ENCODE measurements around the gene GPX8.

GPX8 gene, protein sequence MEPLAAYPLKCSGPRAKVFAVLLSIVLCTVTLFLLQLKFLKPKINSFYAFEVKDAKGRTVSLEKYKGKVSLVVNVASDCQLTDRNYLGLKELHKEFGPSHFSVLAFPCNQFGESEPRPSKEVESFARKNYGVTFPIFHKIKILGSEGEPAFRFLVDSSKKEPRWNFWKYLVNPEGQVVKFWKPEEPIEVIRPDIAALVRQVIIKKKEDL

DNA sequence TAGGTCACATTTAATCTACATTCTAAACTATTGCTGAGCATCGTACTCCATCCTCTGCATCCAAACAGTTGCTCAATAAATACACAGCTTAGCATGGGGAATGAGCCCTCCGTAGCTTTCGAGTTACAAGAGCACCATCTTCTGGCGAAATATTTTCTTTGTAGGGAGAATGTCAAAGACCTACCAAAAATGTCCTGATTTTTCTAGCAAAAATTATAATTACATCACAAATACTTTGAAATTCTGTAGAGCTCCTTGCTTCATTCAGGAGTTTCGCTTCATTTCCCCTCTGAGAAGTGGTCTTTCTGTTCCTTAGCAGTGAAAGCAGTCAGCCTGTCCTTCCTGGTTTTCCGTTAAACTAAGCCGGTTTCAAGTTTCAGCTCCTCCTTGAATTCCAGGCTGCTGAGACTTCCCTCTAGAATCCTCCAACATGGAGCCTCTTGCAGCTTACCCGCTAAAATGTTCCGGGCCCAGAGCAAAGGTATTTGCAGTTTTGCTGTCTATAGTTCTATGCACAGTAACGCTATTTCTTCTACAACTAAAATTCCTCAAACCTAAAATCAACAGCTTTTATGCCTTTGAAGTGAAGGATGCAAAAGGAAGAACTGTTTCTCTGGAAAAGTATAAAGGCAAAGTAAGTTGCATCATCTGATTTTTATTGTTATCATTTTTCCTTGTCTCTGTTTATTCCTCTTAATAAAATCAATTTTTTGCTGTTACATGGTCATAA, at the start of gene GPX8:
Gene GPX8 (plus strand): TSS at position 409 of the 730 bp plus-strand sequence. CDS start 22 bp downstream, at position 431.
- no peak for DNase-seq (ENCODE audit: low read depth, low spot score)

- DNase-seq (ENCODE audit: low read depth, low spot score), result no peak
These were observed 49.8 kb upstream of the GPX8 start for GRCh38 chr5:55110217-55110616.

DNA sequence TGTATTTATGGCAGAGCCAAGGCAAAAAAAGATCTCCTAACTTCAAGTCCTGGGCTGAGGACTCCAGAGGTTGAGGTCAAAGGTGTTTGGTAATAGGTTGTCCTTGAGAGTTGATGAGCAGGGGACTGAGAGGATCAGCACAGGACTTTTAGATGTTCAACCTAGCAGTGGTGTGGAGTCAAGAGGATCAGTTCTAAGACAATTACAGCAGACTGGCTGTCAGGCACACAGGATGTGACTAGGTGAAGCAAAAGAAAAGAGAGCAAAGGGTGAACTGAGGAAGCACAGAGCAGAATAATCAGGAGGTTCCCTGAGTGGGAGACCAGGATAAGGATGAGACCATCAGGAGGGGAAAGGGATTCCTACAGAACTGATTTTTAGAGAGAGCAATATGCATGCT, 46.6 kb upstream of the GPX8 start:
- DNase-seq (ENCODE audit: low read depth, low spot score), result no peak

- DNase-seq (ENCODE audit: low read depth, low spot score), result no peak
These were observed 45.9 kb upstream of the GPX8 start for GRCh38 chr5:55114061-55114460.

DNA sequence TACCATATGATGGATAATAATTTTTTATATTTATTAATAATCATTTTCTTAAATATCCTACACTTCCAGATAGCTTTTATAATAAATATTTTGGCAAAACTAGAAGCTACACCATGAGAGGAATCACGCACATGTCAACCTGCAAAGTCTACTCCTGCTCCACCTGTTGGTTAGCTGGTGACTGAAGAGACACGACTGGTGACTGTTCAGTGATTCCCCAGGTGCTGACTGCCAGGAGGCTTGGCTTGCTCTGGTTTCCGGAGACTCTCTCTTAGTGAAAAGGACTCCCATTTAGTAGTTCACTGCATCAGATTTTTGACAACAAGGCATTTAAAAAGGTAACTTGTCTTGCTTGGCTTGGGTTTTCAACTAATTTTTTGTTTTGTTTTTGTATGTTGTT, 36.6 kb upstream of the GPX8 start:
- no peak for DNase-seq (ENCODE audit: low read depth, low spot score)

DNA sequence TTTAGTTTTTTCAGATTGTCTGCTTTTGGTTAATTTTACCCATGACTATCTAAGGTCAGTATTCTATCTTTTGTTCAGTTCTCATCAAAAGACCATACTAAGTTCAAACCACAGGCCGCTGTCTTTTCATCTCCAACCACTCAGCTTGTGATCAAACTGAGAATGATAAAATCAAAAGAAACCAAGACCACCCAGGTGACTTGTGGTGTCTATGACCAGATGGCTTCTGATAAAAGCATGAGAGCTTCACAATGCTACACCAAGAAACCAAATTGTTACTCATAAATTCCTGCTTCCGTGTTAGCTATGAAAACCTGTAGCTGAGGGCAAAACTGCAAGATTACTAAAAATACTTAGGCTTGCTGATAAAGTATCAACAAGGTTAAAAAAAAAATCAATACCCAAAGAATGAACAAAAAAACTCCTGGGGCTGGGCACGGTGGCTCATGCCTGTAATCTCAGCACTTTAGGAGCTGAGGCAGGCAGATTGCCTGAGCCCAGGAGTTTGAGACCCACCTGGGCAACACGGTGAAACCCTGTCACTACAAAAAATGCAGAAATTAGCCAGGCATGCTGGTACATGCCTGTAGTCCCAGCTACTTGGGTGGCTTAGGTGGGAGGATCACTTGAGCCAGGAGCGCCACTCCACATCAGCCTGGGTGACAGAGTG, 25.8 kb upstream of the GPX8 start:
- no peak for DNase-seq (ENCODE audit: low read depth, low spot score)

- DNase-seq (ENCODE audit: low read depth, low spot score), result no peak
These were observed 23.4 kb upstream of the GPX8 start for GRCh38 chr5:55136521-55136920.

DNA sequence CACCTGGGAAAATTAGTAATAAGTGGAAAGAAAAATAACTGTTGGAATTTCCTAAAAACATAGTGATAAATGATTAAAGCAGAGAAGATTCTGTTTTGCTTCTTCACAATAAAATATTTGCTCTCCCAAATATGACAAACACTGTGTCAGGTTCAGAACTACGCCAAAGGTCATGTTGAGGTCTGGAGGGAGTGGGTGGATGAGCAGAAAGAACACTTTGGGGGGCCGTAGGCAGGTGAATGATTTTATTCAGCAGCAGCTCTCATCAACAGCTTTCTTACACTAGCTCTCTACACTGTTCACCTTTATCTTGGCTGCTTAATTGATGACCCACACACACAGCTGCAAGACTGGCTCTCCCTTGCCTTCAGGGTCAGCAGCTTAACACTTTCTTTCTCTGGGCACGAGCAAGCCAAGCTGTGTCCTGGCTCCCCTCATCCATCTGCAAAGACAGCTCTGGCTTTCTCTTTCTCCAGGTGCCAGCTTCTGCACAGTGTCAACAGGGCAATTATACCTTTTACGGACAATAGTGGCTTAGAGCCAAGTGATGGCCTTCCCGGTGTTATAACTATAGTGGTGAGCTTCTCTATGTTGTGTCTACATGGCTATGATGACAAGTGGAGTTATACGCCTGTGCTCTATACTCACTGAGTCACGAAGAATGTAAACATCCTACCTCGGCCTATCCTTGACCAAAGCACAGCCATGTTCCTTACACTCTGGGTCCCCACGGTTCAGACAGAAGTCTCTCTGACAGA, 18.9 kb upstream of the GPX8 start:
- no peak for DNase-seq (ENCODE audit: low read depth, low spot score)

- DNase-seq (ENCODE audit: low read depth, low spot score), result no peak
These were observed 17.9 kb upstream of the GPX8 start for GRCh38 chr5:55141945-55142690.

DNA sequence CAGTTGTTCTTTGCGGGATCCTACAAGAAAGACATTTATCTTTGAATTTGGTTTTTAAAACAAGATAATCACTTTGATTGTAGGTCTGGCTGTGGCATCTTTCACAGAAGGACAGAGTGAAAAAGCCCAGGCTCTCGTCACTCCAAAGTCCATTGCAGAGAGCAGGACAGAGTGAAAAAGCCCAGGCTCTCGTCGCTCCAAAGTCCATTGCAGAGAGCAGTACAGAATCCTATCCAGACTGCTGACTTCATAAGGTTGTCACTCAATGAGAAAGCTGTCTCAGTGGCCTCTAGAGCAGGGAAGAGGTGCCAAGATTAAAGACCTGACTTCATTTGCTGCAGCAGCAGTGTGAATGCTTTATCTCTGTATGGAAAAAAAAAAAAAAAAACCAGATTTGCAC, 16.3 kb upstream of the GPX8 start:
- no peak for DNase-seq (ENCODE audit: low read depth, low spot score)

DNA sequence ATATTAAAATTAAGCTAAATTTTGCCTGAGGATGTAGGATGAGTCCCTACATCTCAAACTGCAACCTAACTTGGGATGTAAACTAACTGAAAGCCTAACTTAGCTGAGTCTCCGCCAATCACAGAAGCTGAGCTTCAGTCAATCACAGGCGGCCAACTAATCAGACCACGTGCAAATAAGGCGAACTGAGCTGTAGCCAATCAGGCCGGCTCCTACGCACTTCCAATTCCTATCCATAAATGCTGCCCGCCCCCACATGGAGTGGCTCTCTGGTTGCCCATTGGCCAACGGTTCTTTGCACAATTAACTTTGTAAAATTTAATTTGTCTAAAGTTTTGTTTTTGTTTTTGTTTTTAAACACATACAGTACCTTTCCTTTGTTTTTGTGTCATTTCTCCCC, 13.9 kb upstream of the GPX8 start:
- DNase-seq (ENCODE audit: low read depth, low spot score), result no peak

- DNase-seq (ENCODE audit: low read depth, low spot score), result peak; percentile 68
These were observed 13.3 kb upstream of the GPX8 start for GRCh38 chr5:55146543-55147151.

- no peak for DNase-seq (ENCODE audit: low read depth, low spot score)
These were observed 10.6 kb upstream of the GPX8 start for GRCh38 chr5:55149308-55149795.

DNA sequence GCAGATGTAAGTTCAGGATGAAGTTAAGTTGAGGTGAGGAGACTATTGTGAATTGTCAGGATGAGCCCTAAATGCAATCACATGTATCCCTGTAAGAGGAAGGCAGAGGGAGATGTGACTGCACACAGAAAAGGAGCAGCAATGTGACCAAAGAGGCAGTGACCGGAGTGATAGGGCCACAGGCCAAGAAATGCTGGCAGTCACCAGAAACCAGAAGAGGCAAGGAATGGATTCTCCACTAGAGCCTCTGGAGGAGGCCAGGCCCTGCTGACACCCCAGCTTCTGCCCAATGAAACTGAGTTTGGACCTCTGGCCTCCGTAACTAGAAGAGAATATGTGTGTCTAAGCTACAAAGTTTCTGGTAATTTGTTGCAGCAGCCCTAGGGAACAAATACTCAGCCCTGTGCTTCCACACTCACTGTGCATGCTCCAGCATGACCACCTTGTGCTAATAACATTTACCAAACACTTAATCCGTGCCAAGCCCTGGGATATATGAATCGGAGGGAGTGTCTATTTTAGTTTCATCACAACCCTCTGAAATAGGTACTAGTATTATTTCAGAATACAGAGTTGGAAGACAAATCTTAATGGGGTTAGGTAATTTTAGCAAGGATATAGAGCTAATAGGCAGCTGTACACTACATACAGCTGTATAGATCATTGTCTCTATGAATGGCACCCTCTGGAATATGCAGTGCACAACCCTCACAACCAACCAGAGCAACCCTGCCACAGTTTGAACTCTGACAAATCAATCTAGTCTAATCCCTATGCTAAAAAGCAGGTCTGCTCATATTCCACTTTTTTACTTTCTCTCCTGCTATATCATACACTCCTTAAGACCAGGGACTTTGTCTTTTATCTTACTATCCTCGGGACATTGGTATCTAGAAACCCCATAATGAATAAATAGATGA, 7.8 kb upstream of the GPX8 start:
- DNase-seq (ENCODE audit: low read depth, low spot score), result no peak

DNA sequence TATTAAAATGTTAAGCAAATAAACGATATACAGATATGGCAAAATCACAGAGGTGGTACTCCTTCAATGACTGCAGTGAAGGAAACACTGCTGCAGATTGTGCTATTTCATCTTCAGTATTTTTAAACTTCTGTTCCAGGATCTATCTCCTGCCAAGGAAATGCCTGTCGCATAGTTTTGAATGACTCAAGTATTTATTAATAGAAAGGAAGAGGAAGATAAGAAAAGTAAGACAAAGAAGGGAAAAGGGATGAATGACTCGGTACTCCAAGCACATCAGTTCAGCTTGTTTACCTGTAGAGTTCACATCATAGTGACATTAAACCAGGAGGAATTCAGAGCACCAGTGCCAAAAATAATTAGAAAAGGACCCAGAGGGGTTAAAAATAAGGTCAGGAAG, 5.1 kb upstream of the GPX8 start:
- DNase-seq (ENCODE audit: low read depth, low spot score), result no peak

DNA sequence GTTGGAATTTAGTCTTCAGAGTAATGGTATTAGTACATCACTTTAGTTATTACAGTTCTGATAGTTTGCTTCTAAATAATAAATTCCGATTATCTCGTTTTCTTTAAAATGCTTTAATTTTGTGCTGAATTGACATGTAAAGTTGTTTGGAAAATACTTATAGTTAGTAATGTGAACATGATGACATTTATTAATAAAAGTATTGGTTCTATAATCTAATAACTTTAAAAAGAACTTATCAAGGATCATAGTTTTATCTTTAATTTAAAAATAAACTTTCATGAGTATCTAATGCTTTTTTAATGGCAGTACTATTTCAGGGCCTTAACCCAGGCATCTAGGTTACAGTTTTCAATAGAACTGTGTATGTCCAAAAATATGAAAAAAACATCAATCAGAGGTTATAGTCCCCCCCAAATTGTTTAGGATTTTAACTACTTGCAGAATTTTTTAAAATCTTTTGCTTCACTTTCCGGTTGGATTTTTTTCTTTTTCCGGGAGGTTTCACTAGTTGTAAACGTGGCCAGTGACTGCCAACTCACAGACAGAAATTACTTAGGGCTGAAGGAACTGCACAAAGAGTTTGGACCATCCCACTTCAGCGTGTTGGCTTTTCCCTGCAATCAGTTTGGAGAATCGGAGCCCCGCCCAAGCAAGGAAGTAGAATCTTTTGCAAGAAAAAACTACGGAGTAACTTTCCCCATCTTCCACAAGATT, 680 bp downstream of the GPX8 start:
- no peak for DNase-seq (ENCODE audit: low read depth, low spot score)

DNA sequence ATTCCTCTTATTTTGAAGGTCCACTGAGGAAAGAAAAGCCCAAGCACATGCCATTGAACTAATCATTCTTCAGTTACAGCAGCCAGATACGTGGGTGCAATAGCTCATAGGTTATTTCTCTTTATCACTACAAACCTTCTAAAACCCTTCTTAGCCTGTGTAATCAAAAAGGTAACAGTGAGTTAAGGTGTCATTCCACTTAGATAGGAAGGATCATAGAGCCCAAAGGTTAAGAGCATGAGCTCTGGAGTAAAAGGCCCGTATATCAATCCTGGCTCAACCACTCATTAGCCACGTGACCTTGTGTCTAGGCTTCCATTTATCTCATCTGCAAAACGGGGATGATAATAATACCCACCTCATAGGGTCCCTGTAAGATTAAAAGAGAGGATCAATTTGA, 2.7 kb downstream of the GPX8 start:
- DNase-seq (ENCODE audit: low read depth, low spot score), result no peak

- DNase-seq (ENCODE audit: low read depth, low spot score), result no peak
These were observed 11.5 kb downstream of the GPX8 start for GRCh38 chr5:55171471-55171870.

All from activated CD4-positive, CD25-positive, alpha-beta regulatory T cell treated with anti-CD3 and anti-CD28 coated beads, Interleukin-2, amount 50 U/mL, for 16 hours (primary cell).